ENCODE measurements around the gene OTX2.

Gene OTX2

GRCh38 chr14:56808110-56808382 lies 2.2 kb downstream of the OTX2 start:
- Mint-ChIP-seq H3K27me3 (ENCODE audit: low read depth) (peaks cover 82% of the 10 kb centered on the region), H3K4me3 (no peak overlapping the region), H3K27ac (peak overlapping the region; percentile 64), H3K4me1 (ENCODE audit: low read depth) (peaks cover 8% of the 10 kb centered on the region), H3K36me3 (ENCODE audit: low read depth) (peaks cover 7% of the 10 kb centered on the region), H3K9me3 (peaks cover 11% of the 10 kb centered on the region)
- no peak for DNase-seq (ENCODE audit: low spot score)

DNA sequence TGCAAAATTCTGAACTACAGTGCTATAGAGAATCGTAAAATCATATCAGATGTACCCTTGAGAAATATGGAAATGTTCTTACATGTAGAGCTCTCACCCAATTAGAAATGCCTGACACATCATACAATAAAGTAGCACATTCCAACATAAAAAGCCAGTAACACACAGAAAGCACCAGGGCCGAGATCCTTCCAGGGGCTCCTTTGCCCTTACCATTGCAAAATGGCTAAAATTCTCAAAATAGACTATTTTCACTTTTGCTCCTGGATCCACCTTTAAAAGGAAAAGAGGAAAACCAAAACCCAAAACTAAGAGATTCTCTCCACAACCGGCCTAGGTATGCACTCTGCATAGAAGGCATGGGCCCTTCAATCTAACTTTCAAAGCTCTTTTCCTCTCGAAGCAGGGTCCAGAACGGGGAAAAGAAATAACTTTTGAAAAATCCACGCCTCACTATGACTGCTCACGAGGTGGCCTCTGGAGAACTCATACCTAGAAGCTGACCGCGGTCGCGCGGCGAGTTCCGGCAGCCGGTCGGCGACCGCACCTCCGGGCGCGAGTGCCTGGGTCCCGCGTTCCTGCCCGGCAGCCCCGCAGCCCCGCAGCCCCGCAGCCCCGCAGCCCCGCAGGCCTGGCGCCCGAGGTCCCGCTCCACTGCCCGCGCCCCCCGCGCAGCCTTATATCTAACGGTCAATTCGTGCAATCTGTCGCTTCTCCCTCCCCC lies 2.7 kb downstream of the OTX2 start:
- Mint-ChIP-seq H3K36me3 (ENCODE audit: low read depth) (peaks cover 7% of the 10 kb centered on the region), H3K4me3 (no peak overlapping the region), H3K27me3 (ENCODE audit: low read depth) (peaks cover 79% of the 10 kb centered on the region), H3K9me3 (peaks cover 11% of the 10 kb centered on the region), H3K27ac (peak overlapping the region; percentile 17), H3K4me1 (ENCODE audit: low read depth) (peaks cover 8% of the 10 kb centered on the region)
- no peak for DNase-seq (ENCODE audit: low spot score)

DNA sequence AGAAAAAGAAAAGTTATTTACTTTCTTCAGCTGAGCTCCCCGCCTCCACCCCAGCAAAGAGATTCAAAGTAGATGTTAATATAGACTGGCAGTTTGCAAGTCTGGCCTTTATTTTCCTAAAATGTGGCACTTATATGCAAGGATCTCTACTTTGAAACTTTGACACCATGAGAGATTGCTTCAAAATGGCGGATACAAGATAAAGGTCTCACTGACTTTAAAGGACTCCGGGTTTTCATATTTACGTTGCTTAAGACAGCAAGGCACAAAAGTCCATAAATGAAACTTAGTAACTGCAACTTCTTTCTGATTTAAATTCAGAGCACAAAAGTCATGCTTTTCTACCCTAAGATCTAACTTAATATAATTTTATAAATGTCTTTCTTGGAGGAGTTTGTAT lies 3.5 kb downstream of the OTX2 start:
- Mint-ChIP-seq H3K4me1 (ENCODE audit: low read depth) (peaks cover 8% of the 10 kb centered on the region), H3K27ac (no peak overlapping the region), H3K4me3 (no peak overlapping the region), H3K36me3 (ENCODE audit: low read depth) (peaks cover 7% of the 10 kb centered on the region), H3K9me3 (peaks cover 11% of the 10 kb centered on the region), H3K27me3 (ENCODE audit: low read depth) (peaks cover 83% of the 10 kb centered on the region)
- no peak for DNase-seq (ENCODE audit: low spot score)

GRCh38 chr14:56805992-56806727 lies 4.1 kb downstream of the OTX2 start:
- Mint-ChIP-seq H3K36me3 (ENCODE audit: low read depth) (peaks cover 7% of the 10 kb centered on the region), H3K27me3 (ENCODE audit: low read depth) (peaks cover 88% of the 10 kb centered on the region), H3K27ac (no peak overlapping the region), H3K4me1 (ENCODE audit: low read depth) (peaks cover 8% of the 10 kb centered on the region), H3K4me3 (no peak overlapping the region), H3K9me3 (peaks cover 11% of the 10 kb centered on the region)
- DNase-seq (ENCODE audit: low spot score): no peak

DNA sequence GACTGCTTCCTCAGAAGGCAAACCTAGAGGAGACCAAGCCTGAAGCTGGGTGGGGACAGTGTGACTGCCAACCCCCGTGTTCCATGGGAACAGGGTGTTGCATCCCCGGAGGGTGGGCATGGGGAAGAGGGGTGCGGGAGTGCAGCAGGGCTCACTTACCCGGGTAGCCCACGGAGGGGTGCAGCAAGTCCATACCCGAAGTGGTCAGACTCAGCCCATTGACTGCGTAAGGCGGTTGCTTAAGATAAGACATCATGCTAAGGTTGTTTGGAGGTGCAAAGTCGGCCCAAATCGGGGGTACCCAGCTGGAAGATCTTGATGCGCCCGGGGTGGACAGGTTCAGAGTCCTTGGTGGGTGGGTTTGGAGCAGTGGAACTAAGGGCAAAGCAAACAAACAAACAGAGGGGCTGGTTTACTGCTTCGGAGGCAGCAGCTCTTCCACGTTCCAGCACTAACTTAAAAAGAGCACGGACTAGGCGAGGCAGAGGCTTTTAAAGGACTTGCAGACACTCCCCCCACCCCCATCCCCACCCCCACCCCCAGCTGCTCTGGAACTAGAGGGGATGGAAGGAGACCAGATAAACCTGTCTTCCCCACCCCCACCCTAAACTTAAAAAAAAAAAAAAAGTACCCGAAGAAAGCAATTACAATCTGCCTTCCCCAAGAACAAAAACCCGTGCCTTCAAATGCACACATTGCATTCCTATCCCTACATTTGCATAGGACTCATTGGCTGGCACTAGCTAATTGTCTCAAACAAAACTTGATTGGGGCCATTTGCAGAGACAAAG lies 4.9 kb downstream of the OTX2 start:
- DNase-seq (ENCODE audit: low spot score): no peak
- Mint-ChIP-seq H3K27me3 (ENCODE audit: low read depth) (peaks cover 87% of the 10 kb centered on the region), H3K9me3 (peaks cover 11% of the 10 kb centered on the region), H3K27ac (no peak overlapping the region), H3K4me3 (no peak overlapping the region), H3K36me3 (ENCODE audit: low read depth) (peaks cover 6% of the 10 kb centered on the region), H3K4me1 (ENCODE audit: low read depth) (peaks cover 7% of the 10 kb centered on the region)

GRCh38 chr14:56803816-56804535 lies 6.3 kb downstream of the OTX2 start:
- Mint-ChIP-seq H3K4me3 (no peak overlapping the region), H3K27me3 (ENCODE audit: low read depth) (peaks cover 90% of the 10 kb centered on the region), H3K27ac (no peak overlapping the region), H3K36me3 (ENCODE audit: low read depth) (peaks cover 2% of the 10 kb centered on the region), H3K9me3 (peaks cover 3% of the 10 kb centered on the region), H3K4me1 (ENCODE audit: low read depth) (peaks cover 2% of the 10 kb centered on the region)
- no peak for DNase-seq (ENCODE audit: low spot score)

GRCh38 chr14:56801920-56802319 lies 8.4 kb downstream of the OTX2 start:
- DNase-seq (ENCODE audit: low spot score): no peak
- Mint-ChIP-seq H3K4me1 (ENCODE audit: low read depth) (no peaks in the 10 kb centered on the region), H3K9me3 (peaks cover 3% of the 10 kb centered on the region), H3K27me3 (ENCODE audit: low read depth) (peaks cover 84% of the 10 kb centered on the region), H3K36me3 (ENCODE audit: low read depth) (no peaks in the 10 kb centered on the region), H3K27ac (no peak overlapping the region), H3K4me3 (no peak overlapping the region)

- Mint-ChIP-seq H3K36me3 (ENCODE audit: low read depth) (no peaks in the 10 kb centered on the region), H3K4me1 (ENCODE audit: low read depth) (no peaks in the 10 kb centered on the region), H3K27me3 (ENCODE audit: low read depth) (peaks cover 82% of the 10 kb centered on the region), H3K9me3 (no peaks in the 10 kb centered on the region), H3K27ac (no peak overlapping the region), H3K4me3 (no peak overlapping the region)
- DNase-seq (ENCODE audit: low spot score): no peak
Observed at GRCh38 chr14:56799343-56799645, 11.0 kb downstream of the OTX2 start.

DNA sequence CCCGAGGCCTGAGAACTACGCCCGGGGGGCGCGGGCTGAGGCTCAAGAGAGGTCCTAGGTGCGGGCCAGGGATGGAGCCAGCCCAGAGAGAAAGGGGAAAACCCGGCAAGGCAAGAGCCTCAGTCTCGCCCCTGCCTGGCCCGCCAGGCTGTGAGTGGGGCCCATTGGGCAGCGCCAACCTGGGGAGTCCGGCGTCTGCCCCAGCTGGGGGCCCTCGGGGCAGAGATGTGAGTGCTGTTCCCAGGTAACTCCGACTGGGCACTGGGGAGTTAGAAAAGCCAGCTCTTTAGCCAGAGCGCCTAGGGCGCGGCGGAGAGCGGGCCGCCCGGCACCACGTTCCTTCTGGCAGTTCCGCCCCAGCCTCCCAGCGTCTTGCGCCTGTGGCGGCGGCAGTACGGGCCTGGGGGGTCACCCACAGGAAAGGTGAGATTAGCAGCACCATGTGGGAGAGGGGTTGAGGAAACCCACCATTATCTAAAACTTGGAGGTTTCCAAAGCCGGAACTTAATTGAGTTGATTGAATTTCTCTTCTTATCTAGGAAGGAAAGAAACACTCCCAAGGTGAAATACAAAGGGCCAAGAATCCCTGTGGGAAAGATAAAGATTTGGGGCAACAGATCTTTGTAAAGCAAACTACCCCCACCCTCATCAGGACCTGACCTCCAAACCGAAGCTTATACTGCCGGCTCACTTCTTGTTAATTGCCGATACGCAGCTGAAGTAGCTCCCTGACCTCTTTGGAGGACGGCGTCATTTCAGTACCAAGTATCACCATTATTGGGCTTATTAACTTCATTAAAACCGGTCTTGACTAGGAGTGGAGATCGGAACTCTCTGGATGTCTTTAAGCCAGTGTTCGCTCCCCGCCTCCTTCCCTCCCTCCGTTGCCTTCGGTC lies 11.6 kb downstream of the OTX2 start:
- Mint-ChIP-seq H3K27ac (no peak overlapping the region), H3K27me3 (ENCODE audit: low read depth) (peaks cover 82% of the 10 kb centered on the region), H3K4me3 (no peak overlapping the region), H3K36me3 (ENCODE audit: low read depth) (no peaks in the 10 kb centered on the region), H3K4me1 (ENCODE audit: low read depth) (no peaks in the 10 kb centered on the region), H3K9me3 (no peaks in the 10 kb centered on the region)
- no peak for DNase-seq (ENCODE audit: low spot score)

DNA sequence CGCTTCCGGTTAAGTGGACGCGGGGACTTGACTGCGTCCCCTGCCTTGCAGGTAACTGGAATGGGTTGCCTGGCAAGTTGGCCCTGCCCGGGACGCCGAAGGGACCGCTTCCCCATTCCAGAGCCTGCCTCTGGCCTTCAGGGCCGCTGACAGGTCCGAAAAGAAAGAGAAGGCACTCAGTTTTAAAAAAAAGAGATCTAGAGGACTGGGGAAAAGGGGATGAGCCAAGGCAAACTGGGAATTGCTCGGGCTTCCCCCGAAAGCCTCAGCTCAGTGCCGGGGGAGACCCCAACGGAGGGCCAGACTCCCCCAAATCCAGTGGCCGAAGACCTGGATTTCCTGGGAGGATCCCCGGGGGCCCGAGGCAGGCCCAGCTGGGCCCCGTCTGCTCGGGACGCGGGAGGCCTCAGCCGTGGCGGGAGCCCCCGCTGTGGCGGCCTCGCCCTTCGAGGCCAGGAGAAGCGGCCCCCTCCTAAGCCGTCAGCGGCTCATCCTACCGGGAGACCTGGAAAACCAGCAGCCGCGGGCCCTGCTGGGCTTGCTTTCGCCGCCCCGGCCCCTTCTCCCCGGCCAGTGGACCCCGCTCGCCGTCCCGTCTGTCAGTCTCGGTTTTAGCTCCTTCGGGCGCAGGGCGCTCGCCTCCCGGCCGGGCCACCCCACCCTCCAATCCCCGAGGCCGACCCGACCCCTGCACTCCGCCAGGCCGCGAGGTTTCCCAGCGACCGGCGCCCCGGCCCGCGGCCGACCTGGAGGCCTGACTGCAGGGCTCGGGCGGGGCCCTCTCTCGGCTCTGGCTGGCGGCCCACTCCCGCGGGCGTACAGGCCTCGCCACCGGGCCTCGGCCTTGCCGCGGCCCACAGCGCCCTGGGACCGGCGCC lies 12.5 kb downstream of the OTX2 start:
- Mint-ChIP-seq H3K4me3 (no peak overlapping the region), H3K4me1 (ENCODE audit: low read depth) (no peaks in the 10 kb centered on the region), H3K27me3 (ENCODE audit: low read depth) (peaks cover 86% of the 10 kb centered on the region), H3K36me3 (ENCODE audit: low read depth) (no peaks in the 10 kb centered on the region), H3K9me3 (no peaks in the 10 kb centered on the region), H3K27ac (no peak overlapping the region)
- DNase-seq (ENCODE audit: low spot score): no peak

- Mint-ChIP-seq H3K27ac (no peak overlapping the region), H3K27me3 (ENCODE audit: low read depth) (peaks cover 85% of the 10 kb centered on the region), H3K36me3 (ENCODE audit: low read depth) (no peaks in the 10 kb centered on the region), H3K9me3 (no peaks in the 10 kb centered on the region), H3K4me3 (no peak overlapping the region), H3K4me1 (ENCODE audit: low read depth) (no peaks in the 10 kb centered on the region)
- DNase-seq (ENCODE audit: low spot score): no peak
Observed at GRCh38 chr14:56797003-56797568, 13.2 kb downstream of the OTX2 start.

DNA sequence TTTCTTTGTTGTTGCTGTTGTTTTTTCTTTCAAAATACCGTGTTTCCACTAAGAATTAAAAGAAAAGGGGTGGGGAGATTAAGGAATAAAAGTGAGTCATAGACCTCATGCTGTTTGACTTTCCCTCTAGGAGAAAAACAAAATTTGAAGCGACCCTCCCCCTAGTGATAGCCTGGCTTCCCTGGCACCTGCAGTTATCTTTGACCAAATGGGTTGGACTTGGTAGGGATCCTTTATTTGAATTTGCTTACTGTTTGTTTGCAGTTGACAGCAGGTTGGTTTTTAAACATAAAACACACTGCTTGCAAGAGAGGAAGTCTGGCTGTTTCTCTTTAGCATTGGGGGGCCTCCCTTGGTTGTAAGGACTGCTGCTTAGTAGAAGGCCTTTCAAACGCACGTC lies 14.0 kb downstream of the OTX2 start:
- DNase-seq (ENCODE audit: low spot score): no peak
- Mint-ChIP-seq H3K36me3 (ENCODE audit: low read depth) (no peaks in the 10 kb centered on the region), H3K4me1 (ENCODE audit: low read depth) (no peaks in the 10 kb centered on the region), H3K27me3 (ENCODE audit: low read depth) (peaks cover 81% of the 10 kb centered on the region), H3K27ac (no peak overlapping the region), H3K4me3 (no peak overlapping the region), H3K9me3 (no peaks in the 10 kb centered on the region)

All from T-helper 2 cell treated with Interferon-gamma antibody and Interleukin-4, amounts not matched to agents 5 μg/mL and 100 μg/mL, for 36 hours (primary cell).